Activated naive CD4-positive, alpha-beta T cell treated with anti-CD3 and anti-CD28 coated beads for 36 hours (primary cell): ENCODE data around the gene YIPF5. TPM values are rescaled to one million over a fixed set of nuclear protein-coding genes. Genes with fewer than 3 reads are reported as not detected.

Experiments used
- CTCF ChIA-PET: fragments of 350-600 bp; sonication (Branson Sonifier 250); formaldehyde crosslinking; loops from one replicate; lab custom pipeline; 2021; ENCODE audit warnings: antibody characterized with exemption; lab: Charles Lee
- DNase-seq: peaks from one replicate; pipeline ENCODE4 v3.0.0-alpha.2; 2020
- H3K27ac Mint-ChIP-seq: one replicate; pipeline ENCODE4 v1.8.0; 2021; ENCODE audit warnings: mild to moderate bottlenecking, mixed read lengths
- H3K27me3 Mint-ChIP-seq: one replicate; pipeline ENCODE4 v1.8.0; 2021; ENCODE audit warnings: low read depth, mixed read lengths
- H3K36me3 Mint-ChIP-seq: one replicate; pipeline ENCODE4 v1.8.0; 2021; ENCODE audit warnings: low read depth, mixed read lengths
- H3K4me1 Mint-ChIP-seq: one replicate; pipeline ENCODE4 v1.8.0; 2021; ENCODE audit warnings: low read depth, mixed read lengths
- H3K4me3 Mint-ChIP-seq: one replicate; pipeline ENCODE4 v1.8.0; 2021; ENCODE audit warnings: mild to moderate bottlenecking, moderate library complexity, mixed read lengths
- H3K9me3 Mint-ChIP-seq: one replicate; pipeline ENCODE4 v1.8.0; 2021; ENCODE audit warnings: mixed read lengths
- intact Hi-C: fragments of 100-400 bp; cut with micrococcal nuclease; formaldehyde crosslinking; loops from one replicate; pipeline ENCODE4 v1.15.1; 2023
- total RNA-seq, 2 experiments: library from RNA; stranded (reverse); gene quantifications; one replicate each; pipeline ENCODE4 v1.2.3, GENCODE V29; 2021

YIPF5 gene
- total RNA-seq, 2 experiments from 2014 or later, result 31.2 to 33.3 TPM

GRCh38 chr5:144120661-144121180 lies 49.7 kb downstream of the YIPF5 start:
- no peaks in the 10 kb centered on the region for H3K4me1 Mint-ChIP-seq
- H3K9me3 Mint-ChIP-seq, result no peaks in the 10 kb centered on the region
- no peaks in the 10 kb centered on the region for H3K27me3 Mint-ChIP-seq
- H3K4me3 Mint-ChIP-seq, result no peak overlapping the region
- DNase-seq, result no peak
- CTCF ChIA-PET, result interaction anchor here (0.6 kb wide), 1 partner anchor 157 kb away, joined by 3 read pairs; no protein-coding TSS in a partner anchor
- intact Hi-C loops, result no loop called here
- no peak overlapping the region for H3K27ac Mint-ChIP-seq
- H3K36me3 Mint-ChIP-seq, result no peaks in the 10 kb centered on the region

- no peaks in the 10 kb centered on the region for H3K4me1 Mint-ChIP-seq
- CTCF ChIA-PET, result interaction anchor here (0.9 kb wide), 1 partner anchor 22 kb away, joined by 3 read pairs; no protein-coding TSS in a partner anchor
- DNase-seq, result no peak
- H3K9me3 Mint-ChIP-seq, result no peaks in the 10 kb centered on the region
- no peak overlapping the region for H3K4me3 Mint-ChIP-seq
- intact Hi-C loops, result no loop called here
- H3K27ac Mint-ChIP-seq, result no peak overlapping the region
- no peaks in the 10 kb centered on the region for H3K27me3 Mint-ChIP-seq
- H3K36me3 Mint-ChIP-seq, result no peaks in the 10 kb centered on the region
Observed at GRCh38 chr5:144117412-144117811, 53.0 kb downstream of the YIPF5 start.

- H3K27me3 Mint-ChIP-seq, result peaks cover 4% of the 10 kb centered on the region
- DNase-seq, result no peak
- CTCF ChIA-PET, result no interaction called here
- no peak overlapping the region for H3K4me3 Mint-ChIP-seq
- H3K9me3 Mint-ChIP-seq, result no peaks in the 10 kb centered on the region
- no peak overlapping the region for H3K27ac Mint-ChIP-seq
- H3K4me1 Mint-ChIP-seq, result no peaks in the 10 kb centered on the region
- H3K36me3 Mint-ChIP-seq, result no peaks in the 10 kb centered on the region
- intact Hi-C loops, result no loop called here
Observed at GRCh38 chr5:144114571-144114970, 55.9 kb downstream of the YIPF5 start.

Other genes starting within 250 kb of the YIPF5 start
- under 1 TPM; 0.27 to 0.29 TPM for gene KCTD16, start 214 bp upstream of the YIPF5 start, total RNA-seq